GM12878 (cell line): Measurements from ENCODE around the gene PI4KA. TPM values are rescaled to one million over a fixed set of nuclear protein-coding genes. Genes with fewer than 3 reads are reported as not detected.

Experiments used
- ATAC-seq: fragments of 200-7000 bp; cut with Tn5 transposase; 3 replicates; pipeline ENCODE4 v1.9.1; 2020; ENCODE audit warnings: mild to moderate bottlenecking, moderate library complexity
- BruUV-seq: library from RNA; stranded (reverse); fragments of 400-500 nt; replicated peaks from 2 replicates; lab custom pipeline; 2021; lab: Mats Ljungman, UMichigan
- CTCF ChIA-PET: fragments of 300-600 bp; sonication (Branson Sonifier 250); formaldehyde crosslinking; extraction: SDS; loops from one replicate; lab custom pipeline; 2021; ENCODE audit warnings: inconsistent platforms; lab: Yijun Ruan, JAX
- POLR2A ChIA-PET: fragments of 350-600 bp; formaldehyde crosslinking; extraction: SDS; loops from one replicate; lab custom pipeline; 2021; ENCODE audit warnings: inconsistent platforms; lab: Charles Lee
- RAD21 ChIA-PET: fragments of 300-600 bp; sonication (Branson Sonifier 250); formaldehyde crosslinking; loops from one replicate; lab custom pipeline; 2023; ENCODE audit warnings: antibody characterized with exemption; ENCODE audit not compliant: unreplicated experiment; lab: Charles Lee
- SMC1A ChIA-PET: fragments of 300-600 bp; sonication (Branson Sonifier 250); formaldehyde crosslinking; loops from one replicate; lab custom pipeline; 2023; ENCODE audit not compliant: unreplicated experiment, uncharacterized antibody; lab: Charles Lee
- DNase-seq: peaks from one replicate; pipeline ENCODE4 v3.0.0-alpha.2; 2011; ENCODE audit warnings: low read depth, low spot score
- FAIRE-seq: peaks from 3 replicates; lab custom pipeline; 2011; peaks lifted over from hg19 to GRCh38; lab: Jason Lieb, UNC
- H2AFZ ChIP-seq: 2 replicates; pipeline ENCODE4 v1.6.0; 2011; ENCODE audit warnings: low read depth, low read length, control low read depth; ENCODE audit not compliant: control insufficient read depth
- H3K27ac ChIP-seq: 2 replicates; pipeline ENCODE4 v1.5.1; 2011; ENCODE audit warnings: control low read depth; ENCODE audit not compliant: control insufficient read depth, insufficient read depth
- H3K27me3 ChIP-seq, 2 experiments: replicated peaks in 1 of 2; 2 replicates each; pipeline versions ENCODE4 v1.6.0 to v1.6.1; 2011; ENCODE audit warnings: low read length in 1 of 2; ENCODE audit not compliant: control insufficient read depth in 2 of 2, insufficient read depth in 2 of 2
- H3K36me3 ChIP-seq, 2 experiments: 2 replicates each; pipeline ENCODE4 v1.5.1; 2011; ENCODE audit warnings: low read length in 1 of 2; ENCODE audit not compliant: control insufficient read depth in 2 of 2, insufficient read depth in 2 of 2
- H3K4me1 ChIP-seq: 2 replicates; pipeline ENCODE4 v1.6.1; 2011; ENCODE audit warnings: mild to moderate bottlenecking, low read length, moderate library complexity, mixed read lengths; ENCODE audit not compliant: control insufficient read depth, insufficient read depth
- H3K4me2 ChIP-seq: 2 replicates; pipeline ENCODE4 v1.6.0; 2011; ENCODE audit warnings: control low read depth; ENCODE audit not compliant: control insufficient read depth, insufficient read depth
- H3K4me3 ChIP-seq: fragments of 200-600 bp; sonication (generic); 2 replicates; pipeline ENCODE4 v1.5.1; 2016
- H3K79me2 ChIP-seq: 2 replicates; pipeline ENCODE4 v1.6.0; 2011; ENCODE audit warnings: low read length; ENCODE audit not compliant: control insufficient read depth, insufficient read depth
- H3K9ac ChIP-seq: 2 replicates; pipeline ENCODE4 v1.8.0; 2011; ENCODE audit warnings: low read length, control low read depth, mixed read lengths; ENCODE audit not compliant: control insufficient read depth, insufficient read depth
- H3K9me3 ChIP-seq: replicated peaks from 3 replicates; pipeline ENCODE4 v1.5.1; 2011; ENCODE audit warnings: mild to moderate bottlenecking, low read length; ENCODE audit not compliant: control insufficient read depth, insufficient read depth
- H4K20me1 ChIP-seq: 2 replicates; pipeline ENCODE4 v1.6.0; 2011; ENCODE audit not compliant: control insufficient read depth, insufficient read depth
- CHD1 ChIP-seq: IDR thresholded peaks from 2 replicates; pipeline ENCODE4 v1.6.1; 2012; ENCODE audit warnings: low read depth, low read length, improper control_type of control experiment
- MEF2B ChIP-seq: fragments of 450-650 bp; IDR thresholded peaks from 2 replicates; pipeline ENCODE4 v1.6.1; 2018; ENCODE audit warnings: mild to moderate bottlenecking, moderate library complexity; ENCODE audit not compliant: partially characterized antibody, poor library complexity, severe bottlenecking
- RB1 ChIP-seq: fragments of 450-650 bp; formaldehyde crosslinking; IDR thresholded peaks from 2 replicates; pipeline ENCODE4 v1.6.1; 2017; ENCODE audit warnings: mild to moderate bottlenecking, borderline replicate concordance
- WGBS: methylation state at CpG from one replicate; pipeline ENCODE4 v1.1.6; 2016; ENCODE audit warnings: low lambda C conversion rate; ENCODE audit not compliant: insufficient replicate concordance, insufficient coverage; ENCODE audit errors: missing lambda C conversion rate; 5-methylcytosine and 5-hydroxymethylcytosine counted together
- in situ Hi-C: fragments of 300-500 bp; cut with MboI; formaldehyde crosslinking; loops from 9 replicates; pipeline ENCODE4 v1.14.3; 2018; ENCODE audit warnings: mixed read lengths
- intact Hi-C: fragments of 100-400 bp; cut with micrococcal nuclease; formaldehyde crosslinking; loops from one replicate; pipeline ENCODE4 v1.14.2; 2022; ENCODE audit not compliant: unreplicated experiment
- polyA plus RNA-seq, 11 experiments: library from polyadenylated mRNA; depleted of rRNA in 4 of 11; unstranded in 6 of 11; stranded (reverse) in 5 of 11; fragments of >200 nt; fragmentation: Nextera tagmentation in 4 of 11; fragmentation: Illumina TruSeq in 1 of 11; extraction: Ambion mirVana in 4 of 11; extraction: Trizol in 1 of 11; gene quantifications; 1 replicate in 1 of 11; 2 replicates in 10 of 11; pipeline versions ENCODE4 v1.2.1 to v1.2.3, GENCODE V29; 2011 to 2016; ENCODE audit warnings: inconsistent platforms in 2 of 11, missing spikeins in 2 of 11, low read depth in 1 of 11
- total RNA-seq, 4 experiments: library from RNA; depleted of rRNA in 3 of 4; stranded (reverse); fragments of >200 nt in 3 of 4; fragmentation: Illumina TruSeq in 1 of 4; extraction: Trizol in 1 of 4; gene quantifications; 2 replicates each; pipeline versions ENCODE4 v1.2.1 to v1.2.3, GENCODE V29; 2013 to 2021
- TF ChIP-seq, protein P1 (sequence below): fragments of 150-350 bp; IDR thresholded peaks from 2 replicates; pipeline ENCODE4 v1.6.1; 2014; ENCODE audit warnings: mild to moderate bottlenecking, low read depth, low read length
- TF ChIP-seq, protein P2 (sequence below): fragments of 450-650 bp; IDR thresholded peaks from 2 replicates; pipeline ENCODE4 v1.6.1; 2018; ENCODE audit warnings: borderline replicate concordance, mild to moderate bottlenecking; ENCODE audit not compliant: partially characterized antibody

The PI4KA gene
- total and polyA plus RNA-seq, 10 of the 15 experiments (the other 5 are each of a cell fraction or from before 2014, with no cell fraction given) = 4.2 to 78.4 (median 42.1) TPM

DNA sequence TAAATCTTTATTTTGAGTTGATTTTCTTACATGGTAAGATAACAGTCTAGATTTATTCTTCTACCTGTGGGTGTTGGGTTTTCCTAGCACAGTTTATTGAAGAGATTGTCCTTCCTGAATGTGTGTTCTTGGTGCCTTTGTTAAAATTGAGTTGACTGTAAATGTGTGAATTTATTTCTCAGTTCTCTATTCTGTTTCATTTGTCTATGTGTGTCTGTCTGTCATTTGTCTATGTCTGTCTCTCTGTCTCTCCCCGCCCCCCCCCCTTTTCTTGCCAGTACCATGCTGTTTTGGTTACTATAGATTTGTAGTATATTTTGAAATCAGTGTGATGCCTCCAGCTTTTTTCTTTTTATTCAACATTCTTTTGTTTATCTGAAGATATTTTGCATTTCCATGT is 199.4 kb downstream of the PI4KA start (continued):
- TF ChIP-seq, protein P1, sequence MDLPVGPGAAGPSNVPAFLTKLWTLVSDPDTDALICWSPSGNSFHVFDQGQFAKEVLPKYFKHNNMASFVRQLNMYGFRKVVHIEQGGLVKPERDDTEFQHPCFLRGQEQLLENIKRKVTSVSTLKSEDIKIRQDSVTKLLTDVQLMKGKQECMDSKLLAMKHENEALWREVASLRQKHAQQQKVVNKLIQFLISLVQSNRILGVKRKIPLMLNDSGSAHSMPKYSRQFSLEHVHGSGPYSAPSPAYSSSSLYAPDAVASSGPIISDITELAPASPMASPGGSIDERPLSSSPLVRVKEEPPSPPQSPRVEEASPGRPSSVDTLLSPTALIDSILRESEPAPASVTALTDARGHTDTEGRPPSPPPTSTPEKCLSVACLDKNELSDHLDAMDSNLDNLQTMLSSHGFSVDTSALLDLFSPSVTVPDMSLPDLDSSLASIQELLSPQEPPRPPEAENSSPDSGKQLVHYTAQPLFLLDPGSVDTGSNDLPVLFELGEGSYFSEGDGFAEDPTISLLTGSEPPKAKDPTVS = no peak

DNA sequence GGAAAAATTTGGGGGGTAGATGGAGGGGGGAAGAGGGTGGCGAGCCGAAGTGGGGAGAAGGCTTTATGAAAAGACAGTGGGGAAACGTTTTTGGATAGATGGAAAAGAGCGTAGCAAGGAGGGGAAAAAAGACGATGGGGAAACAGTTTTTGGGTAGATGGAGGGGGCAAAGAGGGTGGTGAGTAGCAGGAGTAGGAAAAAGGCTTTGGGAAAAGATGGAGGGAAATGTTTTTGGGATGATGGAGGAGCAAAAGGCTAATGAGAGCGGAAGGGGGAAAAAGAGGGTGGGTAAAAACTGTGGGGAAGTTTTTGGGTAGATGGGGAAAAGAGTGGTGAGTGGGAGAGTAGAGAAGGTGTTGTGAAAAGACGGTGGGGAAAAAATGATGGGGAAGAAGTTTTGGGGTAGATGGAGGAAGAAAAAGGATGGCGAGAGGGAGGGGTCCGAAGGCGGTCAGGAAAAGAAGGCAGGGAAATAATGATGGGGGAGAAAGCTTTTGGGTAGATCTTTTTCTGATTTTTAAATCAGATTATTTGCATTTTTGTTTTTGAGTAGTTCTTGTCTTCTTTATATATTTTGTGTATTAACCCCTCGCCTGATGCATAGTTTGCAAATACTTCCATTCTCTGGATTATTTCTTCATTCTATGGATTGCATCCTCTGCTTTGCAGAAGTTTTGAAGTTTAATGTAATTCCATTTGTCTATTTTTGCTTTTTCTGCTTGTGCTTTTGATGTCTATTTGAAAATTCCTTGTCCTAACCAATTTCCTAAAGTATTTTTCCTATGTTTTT is 200.0 kb downstream of the PI4KA start:
- 41% methylated on average over 11 of the region's 11 CpGs for WGBS
- POLR2A ChIA-PET = no interaction called here
- CTCF ChIA-PET = no interaction called here
- Histone ChIP-seq H4K20me1 (no peaks in the 10 kb centered on the region), H3K4me2 (no peak overlapping the region), H3K79me2 (no peaks in the 10 kb centered on the region), H3K4me3 (no peak overlapping the region), H3K27me3 (peaks cover 0 to 2% of the 10 kb centered on the region in 2 experiments; a peak in 1 of 4 replicates), H3K27ac (no peak overlapping the region), H3K9ac (no peak overlapping the region), H2AFZ (no peak overlapping the region), H3K4me1 (no peaks in the 10 kb centered on the region), H3K36me3 (no peaks in the 10 kb centered on the region), H3K9me3 (no peaks in the 10 kb centered on the region; the same call in 2 of the 3 replicates)
- no peak for ATAC-seq
- RAD21 ChIA-PET = no interaction called here
- SMC1A ChIA-PET = no interaction called here
- TF ChIP-seq CHD1 = no peak
- TF ChIP-seq, protein P2, sequence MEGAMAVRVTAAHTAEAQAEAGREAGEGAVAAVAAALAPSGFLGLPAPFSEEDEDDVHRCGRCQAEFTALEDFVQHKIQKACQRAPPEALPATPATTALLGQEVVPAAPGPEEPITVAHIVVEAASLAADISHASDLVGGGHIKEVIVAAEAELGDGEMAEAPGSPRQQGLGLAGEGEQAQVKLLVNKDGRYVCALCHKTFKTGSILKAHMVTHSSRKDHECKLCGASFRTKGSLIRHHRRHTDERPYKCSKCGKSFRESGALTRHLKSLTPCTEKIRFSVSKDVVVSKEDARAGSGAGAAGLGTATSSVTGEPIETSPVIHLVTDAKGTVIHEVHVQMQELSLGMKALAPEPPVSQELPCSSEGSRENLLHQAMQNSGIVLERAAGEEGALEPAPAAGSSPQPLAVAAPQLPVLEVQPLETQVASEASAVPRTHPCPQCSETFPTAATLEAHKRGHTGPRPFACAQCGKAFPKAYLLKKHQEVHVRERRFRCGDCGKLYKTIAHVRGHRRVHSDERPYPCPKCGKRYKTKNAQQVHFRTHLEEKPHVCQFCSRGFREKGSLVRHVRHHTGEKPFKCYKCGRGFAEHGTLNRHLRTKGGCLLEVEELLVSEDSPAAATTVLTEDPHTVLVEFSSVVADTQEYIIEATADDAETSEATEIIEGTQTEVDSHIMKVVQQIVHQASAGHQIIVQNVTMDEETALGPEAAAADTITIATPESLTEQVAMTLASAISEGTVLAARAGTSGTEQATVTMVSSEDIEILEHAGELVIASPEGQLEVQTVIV = no peak
- TF ChIP-seq RB1 = no peak
- TF ChIP-seq MEF2B = no peak
- in situ Hi-C loops (no loop called here), intact Hi-C loops (no loop called here)
- FAIRE-seq = no peak
- no TSS peak for BruUV-seq
- no peak for DNase-seq
